Fibroblast of skin of left quadriceps (primary cell): ENCODE results near the gene SLCO1A2.

Experiments used
- DNase-seq, 2 experiments: peaks; one replicate each; pipeline ENCODE4 v3.0.0-alpha.2; 2013; ENCODE audit warnings: low read depth in 2 of 2

The SLCO1A2 gene

DNA sequence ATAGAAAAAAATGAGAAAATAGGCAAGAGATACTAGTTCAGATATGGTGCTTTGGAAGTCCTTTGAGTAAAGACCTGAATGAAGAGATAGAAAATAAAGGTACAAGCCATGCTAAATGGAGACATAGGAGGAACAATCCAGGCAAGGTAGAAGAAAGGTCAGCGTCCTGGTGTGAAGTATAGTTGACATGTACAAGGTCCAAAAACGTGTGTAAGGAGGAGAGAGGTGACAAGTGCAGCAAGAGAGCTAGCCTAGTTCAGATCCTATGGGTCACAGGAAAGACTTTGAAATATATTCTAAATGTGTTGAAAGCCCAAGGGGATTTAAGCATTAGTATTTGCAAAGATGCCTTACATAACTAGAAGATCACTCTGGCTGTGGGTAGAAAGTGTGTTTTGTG, 115.5 kb downstream of the SLCO1A2 start:
- no peak for DNase-seq
